SK-N-SH treated with all-trans-retinoic acid at 6 μM for 48 hours (cell line): ENCODE data around the gene WDR20.

ENCODE experiments used
- ISL1 ChIP-seq: fragments of 250-450 bp; sonication (Bioruptor Pico); IDR thresholded peaks from 2 replicates; pipeline ENCODE4 v2.1.2; 2022; ENCODE audit warnings: mild to moderate bottlenecking, moderate library complexity
- TCF4 ChIP-seq: fragments of 250-450 bp; sonication (Bioruptor Pico); IDR thresholded peaks from 2 replicates; pipeline ENCODE4 v1.8.0; 2021; ENCODE audit warnings: mild to moderate bottlenecking, moderate library complexity, borderline replicate concordance

- TF ChIP-seq TCF4 (CRISPR knock-in tag), result no peak
- no peak for TF ChIP-seq ISL1 (CRISPR knock-in tag)
These were observed 87.7 kb downstream of the WDR20 start for GRCh38 chr14:102227184-102227964.
